HepG2 (cell line): ENCODE results near the gene DNAJC1. TPM values are rescaled to one million over a fixed set of nuclear protein-coding genes. Genes with fewer than 3 reads are reported as not detected.

Experiments used
- AGO1 ChIP-seq: fragments of 200-400 bp; formaldehyde crosslinking; IDR thresholded peaks from 2 replicates; pipeline ENCODE4 v1.6.1; 2017; ENCODE audit warnings: mild to moderate bottlenecking, low read depth, low read length, moderate library complexity; ENCODE audit not compliant: poor library complexity, severe bottlenecking
- CHD2 ChIP-seq: IDR thresholded peaks from 2 replicates; pipeline ENCODE4 v1.6.1; 2011; ENCODE audit warnings: low read depth, low read length, improper control_type of control experiment
- HNRNPLL ChIP-seq: fragments of 200-400 bp; formaldehyde crosslinking; IDR thresholded peaks from 2 replicates; pipeline ENCODE4 v1.6.1; 2017; ENCODE audit warnings: mild to moderate bottlenecking, low read depth, low read length; ENCODE audit not compliant: poor library complexity, severe bottlenecking
- MTA1 ChIP-seq: sonication (generic); formaldehyde crosslinking; IDR thresholded peaks from 2 replicates; pipeline ENCODE4 v1.4.0; 2020; ENCODE audit warnings: missing genetic modification reagents, mild to moderate bottlenecking, borderline replicate concordance
- PAX8 ChIP-seq: sonication (generic); formaldehyde crosslinking; IDR thresholded peaks from 2 replicates; pipeline ENCODE4 v1.8.0; 2022; ENCODE audit warnings: mild to moderate bottlenecking, missing genetic modification reagents, borderline replicate concordance
- RAD51 ChIP-seq: fragments of 450-650 bp; IDR thresholded peaks from 2 replicates; pipeline ENCODE4 v1.6.1; 2016; ENCODE audit warnings: borderline replicate concordance
- SAP130 ChIP-seq: IDR thresholded peaks from 2 replicates; pipeline ENCODE4 v1.6.1; 2016; ENCODE audit warnings: low read depth
- STAT5B ChIP-seq: sonication (generic); formaldehyde crosslinking; IDR thresholded peaks from 2 replicates; pipeline ENCODE4 v1.4.0; 2020; ENCODE audit warnings: missing genetic modification reagents
- THYN1 ChIP-seq: sonication (generic); formaldehyde crosslinking; IDR thresholded peaks from 2 replicates; pipeline ENCODE4 v1.8.1; 2023; ENCODE audit warnings: low read depth, mild to moderate bottlenecking, moderate library complexity, missing genetic modification reagents, borderline replicate concordance
- ZEB1 ChIP-seq: IDR thresholded peaks from 2 replicates; pipeline ENCODE4 v1.6.1; 2012; ENCODE audit warnings: mild to moderate bottlenecking, low read depth, inconsistent platforms; ENCODE audit not compliant: insufficient replicate concordance
- ZFP62 ChIP-seq: sonication (generic); formaldehyde crosslinking; IDR thresholded peaks from 2 replicates; pipeline ENCODE4 v1.4.0; 2020; ENCODE audit warnings: missing genetic modification reagents
- ZNF468 ChIP-seq: sonication (generic); formaldehyde crosslinking; IDR thresholded peaks from 2 replicates; pipeline ENCODE4 v1.8.0; 2022; ENCODE audit warnings: mild to moderate bottlenecking, moderate library complexity, missing genetic modification reagents
- ZNF749 ChIP-seq: sonication (generic); formaldehyde crosslinking; IDR thresholded peaks from 2 replicates; pipeline ENCODE4 v1.8.0; 2022; ENCODE audit warnings: mild to moderate bottlenecking, missing genetic modification reagents, moderate library complexity, borderline replicate concordance
- polyA plus RNA-seq, 8 experiments: library from polyadenylated mRNA; depleted of rRNA in 3 of 8; stranded (reverse) in 7 of 8; unstranded in 1 of 8; fragments of >200 nt; fragmentation: Illumina TruSeq in 4 of 8; extraction: Trizol in 4 of 8; gene quantifications; 2 replicates each; pipeline versions ENCODE4 v1.2.1 to v1.2.3, GENCODE V29; 2011 to 2016; ENCODE audit warnings: low read depth in 4 of 8, missing spikeins in 1 of 8, mixed read lengths in 1 of 8; ENCODE audit not compliant: insufficient read depth in 1 of 8
- total RNA-seq, 5 experiments: library from RNA; depleted of rRNA; stranded (reverse); fragments of >200 nt; fragmentation: Illumina TruSeq; extraction: Trizol; gene quantifications; 2 replicates each; pipeline ENCODE4 v1.2.3, GENCODE V29; 2016; ENCODE audit warnings: low read depth in 1 of 5
- TF ChIP-seq, protein P1 (sequence below): sonication (generic); formaldehyde crosslinking; conservative IDR thresholded peaks from 2 replicates; pipeline ENCODE4 v1.4.0; 2020; ENCODE audit warnings: missing genetic modification reagents
- TF ChIP-seq, protein P2 (sequence below): sonication (generic); formaldehyde crosslinking; IDR thresholded peaks from 2 replicates; pipeline ENCODE4 v1.4.0; 2020; ENCODE audit warnings: missing genetic modification reagents; ENCODE audit errors: not compliant biosample characterization
- TF ChIP-seq, protein P3 (sequence below): IDR thresholded peaks from 2 replicates; pipeline ENCODE4 v1.6.1; 2012; ENCODE audit warnings: low read length, improper control_type of control experiment
- TF ChIP-seq, protein P4 (sequence below): sonication (generic); formaldehyde crosslinking; IDR thresholded peaks from 2 replicates; pipeline ENCODE4 v1.4.0; 2020; ENCODE audit warnings: missing genetic modification reagents, mild to moderate bottlenecking, borderline replicate concordance
- TF ChIP-seq, protein P5 (sequence below): sonication (generic); formaldehyde crosslinking; IDR thresholded peaks from 2 replicates; pipeline ENCODE4 v1.8.1; 2023; ENCODE audit warnings: mild to moderate bottlenecking, inconsistent platforms, moderate library complexity, missing genetic modification reagents, borderline replicate concordance
- TF ChIP-seq, protein P6 (sequence below): sonication (generic); formaldehyde crosslinking; IDR thresholded peaks from 2 replicates; pipeline ENCODE4 v1.5.0; 2020; ENCODE audit warnings: mild to moderate bottlenecking, low read depth, missing genetic modification reagents, borderline replicate concordance

The DNAJC1 gene
- total and polyA plus RNA-seq, 2 of the 13 experiments (the other 11 are each of a cell fraction or from before 2014, with no cell fraction given), result 9.9 to 16.6 TPM

DNA sequence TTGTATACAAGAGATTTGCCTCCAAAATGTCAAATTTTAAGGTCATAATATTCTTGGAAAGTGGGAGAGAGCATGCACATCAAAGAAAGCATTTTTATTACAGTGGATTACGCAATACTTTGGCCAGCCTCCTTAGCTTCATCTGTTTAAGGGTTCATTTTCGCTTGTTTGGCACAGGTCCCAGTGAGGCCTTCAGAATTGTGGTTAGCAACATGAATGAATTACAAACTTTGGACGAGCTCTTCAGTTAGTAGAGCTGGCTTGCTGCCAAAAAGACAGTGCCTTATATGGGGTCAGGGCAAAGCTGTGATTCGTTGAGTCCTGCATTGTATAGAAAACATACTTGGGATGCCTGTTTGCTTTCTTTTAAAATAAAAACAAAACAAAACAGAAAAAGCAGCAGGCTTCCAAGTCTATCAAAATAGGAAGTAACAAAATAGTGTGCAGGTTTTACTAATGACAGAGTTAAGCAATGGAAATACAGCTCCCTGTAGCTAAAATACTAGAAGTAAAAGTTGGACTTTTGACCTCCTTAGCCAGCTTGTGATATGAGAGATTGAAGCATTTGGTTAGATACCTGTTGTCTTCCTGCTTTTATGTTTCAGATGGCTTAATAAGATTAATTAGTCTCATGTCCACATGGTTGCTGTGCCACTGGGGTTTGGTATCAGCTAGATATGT is 278.7 kb downstream of the DNAJC1 start (continued):
- TF ChIP-seq, protein P1, sequence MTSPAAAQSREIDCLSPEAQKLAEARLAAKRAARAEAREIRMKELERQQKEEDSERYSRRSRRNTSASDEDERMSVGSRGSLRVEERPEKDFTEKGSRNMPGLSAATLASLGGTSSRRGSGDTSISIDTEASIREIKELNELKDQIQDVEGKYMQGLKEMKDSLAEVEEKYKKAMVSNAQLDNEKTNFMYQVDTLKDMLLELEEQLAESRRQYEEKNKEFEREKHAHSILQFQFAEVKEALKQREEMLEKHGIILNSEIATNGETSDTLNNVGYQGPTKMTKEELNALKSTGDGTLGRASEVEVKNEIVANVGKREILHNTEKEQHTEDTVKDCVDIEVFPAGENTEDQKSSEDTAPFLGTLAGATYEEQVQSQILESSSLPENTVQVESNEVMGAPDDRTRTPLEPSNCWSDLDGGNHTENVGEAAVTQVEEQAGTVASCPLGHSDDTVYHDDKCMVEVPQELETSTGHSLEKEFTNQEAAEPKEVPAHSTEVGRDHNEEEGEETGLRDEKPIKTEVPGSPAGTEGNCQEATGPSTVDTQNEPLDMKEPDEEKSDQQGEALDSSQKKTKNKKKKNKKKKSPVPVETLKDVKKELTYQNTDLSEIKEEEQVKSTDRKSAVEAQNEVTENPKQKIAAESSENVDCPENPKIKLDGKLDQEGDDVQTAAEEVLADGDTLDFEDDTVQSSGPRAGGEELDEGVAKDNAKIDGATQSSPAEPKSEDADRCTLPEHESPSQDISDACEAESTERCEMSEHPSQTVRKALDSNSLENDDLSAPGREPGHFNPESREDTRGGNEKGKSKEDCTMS (CRISPR knock-in tag), result no peak
- TF ChIP-seq CHD2 (no peak), RAD51 (no peak), ZFP62 (no peak), MTA1 (no peak), SAP130 (CRISPR knock-in tag) (peak; percentile 76), STAT5B (no peak), ZNF468 (CRISPR knock-in tag) (no peak), PAX8 (no peak), ZEB1 (no peak), ZNF749 (no peak), HNRNPLL (no peak), THYN1 (CRISPR knock-in tag) (no peak), AGO1 (no peak)
- TF ChIP-seq, protein P2, sequence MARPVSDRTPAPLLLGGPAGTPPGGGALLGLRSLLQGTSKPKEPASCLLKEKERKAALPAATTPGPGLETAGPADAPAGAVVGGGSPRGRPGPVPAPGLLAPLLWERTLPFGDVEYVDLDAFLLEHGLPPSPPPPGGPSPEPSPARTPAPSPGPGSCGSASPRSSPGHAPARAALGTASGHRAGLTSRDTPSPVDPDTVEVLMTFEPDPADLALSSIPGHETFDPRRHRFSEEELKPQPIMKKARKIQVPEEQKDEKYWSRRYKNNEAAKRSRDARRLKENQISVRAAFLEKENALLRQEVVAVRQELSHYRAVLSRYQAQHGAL (CRISPR knock-in tag), result no peak
- TF ChIP-seq, protein P3, sequence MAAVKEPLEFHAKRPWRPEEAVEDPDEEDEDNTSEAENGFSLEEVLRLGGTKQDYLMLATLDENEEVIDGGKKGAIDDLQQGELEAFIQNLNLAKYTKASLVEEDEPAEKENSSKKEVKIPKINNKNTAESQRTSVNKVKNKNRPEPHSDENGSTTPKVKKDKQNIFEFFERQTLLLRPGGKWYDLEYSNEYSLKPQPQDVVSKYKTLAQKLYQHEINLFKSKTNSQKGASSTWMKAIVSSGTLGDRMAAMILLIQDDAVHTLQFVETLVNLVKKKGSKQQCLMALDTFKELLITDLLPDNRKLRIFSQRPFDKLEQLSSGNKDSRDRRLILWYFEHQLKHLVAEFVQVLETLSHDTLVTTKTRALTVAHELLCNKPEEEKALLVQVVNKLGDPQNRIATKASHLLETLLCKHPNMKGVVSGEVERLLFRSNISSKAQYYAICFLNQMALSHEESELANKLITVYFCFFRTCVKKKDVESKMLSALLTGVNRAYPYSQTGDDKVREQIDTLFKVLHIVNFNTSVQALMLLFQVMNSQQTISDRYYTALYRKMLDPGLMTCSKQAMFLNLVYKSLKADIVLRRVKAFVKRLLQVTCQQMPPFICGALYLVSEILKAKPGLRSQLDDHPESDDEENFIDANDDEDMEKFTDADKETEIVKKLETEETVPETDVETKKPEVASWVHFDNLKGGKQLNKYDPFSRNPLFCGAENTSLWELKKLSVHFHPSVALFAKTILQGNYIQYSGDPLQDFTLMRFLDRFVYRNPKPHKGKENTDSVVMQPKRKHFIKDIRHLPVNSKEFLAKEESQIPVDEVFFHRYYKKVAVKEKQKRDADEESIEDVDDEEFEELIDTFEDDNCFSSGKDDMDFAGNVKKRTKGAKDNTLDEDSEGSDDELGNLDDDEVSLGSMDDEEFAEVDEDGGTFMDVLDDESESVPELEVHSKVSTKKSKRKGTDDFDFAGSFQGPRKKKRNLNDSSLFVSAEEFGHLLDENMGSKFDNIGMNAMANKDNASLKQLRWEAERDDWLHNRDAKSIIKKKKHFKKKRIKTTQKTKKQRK, result no peak
- TF ChIP-seq, protein P4, sequence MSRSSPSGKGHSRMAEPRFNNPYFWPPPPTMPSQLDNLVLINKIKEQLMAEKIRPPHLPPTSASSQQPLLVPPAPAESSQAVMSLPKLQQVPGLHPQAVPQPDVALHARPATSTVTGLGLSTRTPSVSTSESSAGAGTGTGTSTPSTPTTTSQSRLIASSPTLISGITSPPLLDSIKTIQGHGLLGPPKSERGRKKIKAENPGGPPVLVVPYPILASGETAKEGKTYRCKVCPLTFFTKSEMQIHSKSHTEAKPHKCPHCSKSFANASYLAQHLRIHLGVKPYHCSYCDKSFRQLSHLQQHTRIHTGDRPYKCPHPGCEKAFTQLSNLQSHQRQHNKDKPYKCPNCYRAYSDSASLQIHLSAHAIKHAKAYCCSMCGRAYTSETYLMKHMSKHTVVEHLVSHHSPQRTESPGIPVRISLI, result no peak
- TF ChIP-seq, protein P5, sequence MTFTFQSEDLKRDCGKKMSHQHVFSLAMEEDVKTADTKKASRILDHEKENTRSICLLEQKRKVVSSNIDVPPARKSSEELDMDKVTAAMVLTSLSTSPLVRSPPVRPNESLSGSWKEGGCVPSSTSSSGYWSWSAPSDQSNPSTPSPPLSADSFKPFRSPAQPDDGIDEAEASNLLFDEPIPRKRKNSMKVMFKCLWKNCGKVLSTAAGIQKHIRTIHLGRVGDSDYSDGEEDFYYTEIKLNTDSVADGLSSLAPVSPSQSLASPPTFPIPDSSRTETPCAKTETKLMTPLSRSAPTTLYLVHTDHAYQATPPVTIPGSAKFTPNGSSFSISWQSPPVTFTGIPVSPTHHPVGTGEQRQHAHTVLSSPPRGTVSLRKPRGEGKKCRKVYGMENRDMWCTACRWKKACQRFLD (CRISPR knock-in tag), result no peak
- TF ChIP-seq, protein P6, sequence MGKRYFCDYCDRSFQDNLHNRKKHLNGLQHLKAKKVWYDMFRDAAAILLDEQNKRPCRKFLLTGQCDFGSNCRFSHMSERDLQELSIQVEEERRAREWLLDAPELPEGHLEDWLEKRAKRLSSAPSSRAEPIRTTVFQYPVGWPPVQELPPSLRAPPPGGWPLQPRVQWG, result no peak
